CD4-positive, alpha-beta memory T cell (primary cell): ENCODE results near the gene DUSP9. TPM values are rescaled to one million over a fixed set of nuclear protein-coding genes. Genes with fewer than 3 reads are reported as not detected.

Experiments
- CTCF ChIA-PET: fragments of 350-600 bp; sonication (Branson Sonifier 250); formaldehyde crosslinking; loops from one replicate; lab custom pipeline; 2021; ENCODE audit warnings: inconsistent platforms; ENCODE audit not compliant: partially characterized antibody; lab: Charles Lee
- POLR2A ChIA-PET: fragments of 350-600 bp; sonication (Branson Sonifier 250); formaldehyde crosslinking; loops from one replicate; lab custom pipeline; 2021; ENCODE audit not compliant: partially characterized antibody; lab: Charles Lee
- DNase-seq, 5 donors: peaks; one replicate each; pipeline versions ENCODE4 v3.0.0 to v3.0.0-alpha.2; 2020 to 2022; ENCODE audit warnings: mixed read lengths in 1 of 5
- H3K27ac ChIP-seq: one replicate; pipeline ENCODE4 v1.7.0; 2013; ENCODE audit warnings: low read depth, low read length
- H3K27me3 ChIP-seq: 2 replicates; pipeline ENCODE4 v1.7.0; 2013; ENCODE audit warnings: mild to moderate bottlenecking, low read length, moderate library complexity; ENCODE audit not compliant: insufficient read depth
- H3K36me3 ChIP-seq: 2 replicates; pipeline ENCODE4 v1.7.0; 2013; ENCODE audit warnings: mild to moderate bottlenecking, low read length, moderate library complexity; ENCODE audit not compliant: insufficient read depth
- H3K4me1 ChIP-seq: 2 replicates; pipeline ENCODE4 v1.7.0; 2013; ENCODE audit warnings: mild to moderate bottlenecking, low read length, moderate library complexity; ENCODE audit not compliant: insufficient read depth
- H3K4me3 ChIP-seq, 2 donors: one replicate each; pipeline ENCODE4 v1.7.0; 2013; ENCODE audit warnings: low read length in 2 of 2, mild to moderate bottlenecking in 1 of 2
- H3K9me3 ChIP-seq, 2 donors: one replicate each; pipeline ENCODE4 v1.7.0; 2013; ENCODE audit warnings: low read length in 2 of 2, control low read depth in 1 of 2; ENCODE audit not compliant: control insufficient read depth in 1 of 2
- H3K27ac Mint-ChIP-seq, 7 donors: one replicate each; pipeline ENCODE4 v1.8.0; 2020 to 2021; ENCODE audit warnings: mixed read lengths in 7 of 7, mild to moderate bottlenecking in 6 of 7, inconsistent platforms in 3 of 7, moderate library complexity in 3 of 7
- H3K27me3 Mint-ChIP-seq, 2 donors: one replicate each; pipeline ENCODE4 v1.8.0; 2020 to 2021; ENCODE audit warnings: mixed read lengths in 2 of 2
- H3K36me3 Mint-ChIP-seq, 2 donors: one replicate each; pipeline ENCODE4 v1.8.0; 2020 to 2021; ENCODE audit warnings: mixed read lengths in 2 of 2, inconsistent platforms in 1 of 2, mild to moderate bottlenecking in 1 of 2
- H3K4me1 Mint-ChIP-seq, 4 donors: one replicate each; pipeline ENCODE4 v1.8.0; 2020 to 2021; ENCODE audit warnings: mixed read lengths in 4 of 4, mild to moderate bottlenecking in 1 of 4
- H3K4me3 Mint-ChIP-seq, 8 donors: one replicate each; pipeline ENCODE4 v1.8.0; 2020 to 2021; ENCODE audit warnings: mixed read lengths in 8 of 8, mild to moderate bottlenecking in 7 of 8, moderate library complexity in 6 of 8, inconsistent platforms in 3 of 8
- H3K9me3 Mint-ChIP-seq, 8 donors: one replicate each; pipeline ENCODE4 v1.8.0; 2020 to 2021; ENCODE audit warnings: mixed read lengths in 8 of 8, mild to moderate bottlenecking in 5 of 8, inconsistent platforms in 3 of 8, moderate library complexity in 1 of 8
- intact Hi-C: fragments of 100-400 bp; cut with micrococcal nuclease; formaldehyde crosslinking; loops from one replicate; pipeline ENCODE4 v1.15.1; 2023
- polyA plus RNA-seq, 2 donors: library from polyadenylated mRNA; unstranded; fragments of 300-500 nt; fragmentation: Illumina TruSeq; gene quantifications; one replicate each; pipeline ENCODE4 v1.2.3, GENCODE V29; 2021
- total RNA-seq, 2 experiments: library from RNA; stranded (reverse); gene quantifications; one replicate each; pipeline ENCODE4 v1.2.3, GENCODE V29; 2021

The DUSP9 gene
- total and polyA plus RNA-seq, 4 experiments from 2014 or later: not detected

DNA sequence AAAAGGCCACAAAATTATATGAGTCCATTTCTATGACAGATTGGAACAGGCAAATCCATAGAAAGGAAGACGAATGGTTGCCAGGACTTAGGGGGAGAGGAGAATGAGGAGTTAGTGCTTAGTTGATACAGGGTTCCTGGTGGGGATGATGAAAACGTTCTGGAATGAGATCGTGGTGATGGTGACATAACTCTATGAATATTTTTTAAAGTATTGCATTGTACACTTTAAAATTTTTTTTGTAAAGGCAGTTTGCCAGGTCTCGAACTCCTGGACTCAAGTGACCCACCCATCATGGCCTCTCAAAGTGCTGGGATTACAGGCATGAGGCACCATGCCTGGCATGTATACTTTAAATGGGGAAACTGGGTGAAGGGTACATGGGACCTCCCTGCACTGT lies 38.2 kb upstream of the DUSP9 start:
- Mint-ChIP-seq H3K4me3 (peak overlapping the region in 1 of 8 donors; percentile 43), H3K9me3 (peaks cover 0 to 3% (median 0%) of the 10 kb centered on the region in 8 donors), H3K4me1 (peaks cover 3 to 23% (median 7%) of the 10 kb centered on the region in 4 donors), H3K27ac (no peak overlapping the region), H3K36me3 (peaks cover 0 to 2% of the 10 kb centered on the region in 2 donors), H3K27me3 (no peaks in the 10 kb centered on the region)
- intact Hi-C loops: no loop called here
- Histone ChIP-seq H3K36me3 (no peaks in the 10 kb centered on the region), H3K27me3 (no peaks in the 10 kb centered on the region), H3K9me3 (no peaks in the 10 kb centered on the region), H3K27ac (no peak overlapping the region), H3K4me1 (peaks cover 13% of the 10 kb centered on the region), H3K4me3 (no peak overlapping the region)
- CTCF ChIA-PET: interaction anchor here (0.6 to 4.4 kb wide), 14 partner anchors 9 to 1166 kb away, joined by 3 to 42 read pairs (median 4); partner anchors contain the start of genes CCNQ and DUSP9
- DNase-seq: no peak
- POLR2A ChIA-PET: interaction anchor here (1.5 to 2.4 kb wide), 3 partner anchors 9 to 41 kb away, joined by 3 to 25 read pairs (median 5); partner anchors contain the start of gene CCNQ

DNA sequence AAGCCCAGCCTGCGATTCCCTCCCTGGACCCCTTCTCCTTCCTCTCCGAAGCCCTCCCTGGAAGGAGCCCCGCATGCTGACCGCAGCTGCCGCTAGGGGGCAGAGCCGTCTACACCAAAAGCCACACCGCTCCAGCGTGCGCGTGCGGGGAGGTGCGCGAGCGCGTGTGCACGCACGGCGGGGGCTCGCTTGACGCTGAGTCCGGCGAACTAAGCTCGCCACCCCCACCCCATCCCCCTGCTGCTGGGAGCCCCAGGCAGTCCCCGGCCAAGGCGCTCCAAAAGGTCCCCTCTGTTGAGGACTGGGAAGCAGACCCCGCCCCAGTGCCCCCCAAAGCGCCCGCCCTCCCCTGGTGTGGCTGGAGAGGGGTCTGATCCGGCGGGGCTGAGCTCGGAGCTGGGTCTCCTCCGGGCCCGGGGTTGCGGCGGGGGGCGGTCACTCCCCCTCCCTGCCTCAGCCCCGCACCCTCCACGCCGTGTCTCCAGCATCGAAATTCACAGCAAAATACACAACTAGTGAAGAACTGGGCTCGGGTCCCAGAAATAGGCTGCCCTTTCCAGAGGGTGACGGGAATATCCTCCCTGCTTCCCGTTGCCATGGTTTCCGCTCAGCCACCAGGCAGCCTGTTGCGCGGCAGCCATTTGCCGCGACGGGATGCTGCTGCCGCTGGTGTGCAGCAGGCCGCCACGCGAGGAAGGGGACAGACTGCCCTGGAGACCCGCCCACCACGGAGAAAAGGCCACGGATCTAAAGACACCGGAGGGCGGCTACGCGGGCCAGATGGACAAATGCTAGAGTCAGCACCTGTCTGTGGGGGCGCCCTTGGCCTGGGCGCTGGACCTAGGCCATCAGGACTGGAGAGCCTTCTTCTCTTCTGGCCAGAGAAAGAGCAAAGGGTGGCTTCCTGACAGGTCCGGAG lies 36.8 kb upstream of the DUSP9 start:
- peaks cover 0 to 2% of the 10 kb centered on the region in 2 donors for H3K36me3 Mint-ChIP-seq
- intact Hi-C loops: loop anchor here (1.0 to 10.0 kb wide), 5 partner anchors 11 to 115 kb away; partner anchors contain the start of genes ABCD1, BCAP31 and CCNQ
- Histone ChIP-seq H3K27ac (no peak overlapping the region), H3K36me3 (no peaks in the 10 kb centered on the region), H3K27me3 (no peaks in the 10 kb centered on the region), H3K4me3 (peak overlapping the region in 1 of 2 donors; percentile 38), H3K4me1 (peaks cover 17% of the 10 kb centered on the region), H3K9me3 (no peaks in the 10 kb centered on the region)
- no peaks in the 10 kb centered on the region for H3K27me3 Mint-ChIP-seq
- ChIA-PET POLR2A (interaction anchor here (0.6 to 2.4 kb wide), 8 partner anchors 8 to 1156 kb away, joined by 3 to 25 read pairs (median 3); partner anchors contain the start of gene CCNQ), CTCF (interaction anchor here (0.8 to 4.4 kb wide), 18 partner anchors 11 to 649 kb away, joined by 3 to 42 read pairs (median 4); partner anchors contain the start of genes CCNQ and DUSP9)
- peaks cover 6 to 24% (median 13%) of the 10 kb centered on the region in 4 donors for H3K4me1 Mint-ChIP-seq
- peak; percentile 72 to 74 (median 73) for DNase-seq
- peak overlapping the region; percentile 81 to 90 (median 83) for H3K4me3 Mint-ChIP-seq
- peak overlapping the region; percentile 46 to 91 (median 79) for H3K27ac Mint-ChIP-seq
- H3K9me3 Mint-ChIP-seq: peaks cover 0 to 6% (median 0%) of the 10 kb centered on the region in 8 donors

DNA sequence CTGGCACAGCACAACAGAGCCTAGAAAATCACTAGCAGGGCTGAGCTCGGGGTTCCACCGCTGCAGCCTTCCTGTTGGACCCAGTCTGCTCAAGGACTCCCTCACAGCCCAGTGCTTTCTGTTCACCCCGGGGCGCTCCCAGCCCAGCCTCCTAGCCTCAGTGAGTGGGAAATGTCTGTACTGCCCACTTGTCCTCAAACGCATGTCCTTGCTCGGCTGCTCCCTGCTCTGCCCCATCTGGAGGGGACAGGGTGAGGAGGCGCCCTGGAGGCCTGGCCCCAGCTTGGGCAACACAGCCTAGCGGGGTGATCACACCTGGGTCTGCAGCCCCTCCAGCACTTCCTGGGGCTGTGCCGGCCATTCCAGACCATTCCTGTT lies 36.2 kb upstream of the DUSP9 start:
- H3K4me3 ChIP-seq: peak overlapping the region in 1 of 2 donors; percentile 38
- H3K9me3 ChIP-seq: no peaks in the 10 kb centered on the region
- H3K27me3 Mint-ChIP-seq: no peaks in the 10 kb centered on the region
- no peak for DNase-seq
- CTCF ChIA-PET: interaction anchor here (1.3 to 4.4 kb wide), 4 partner anchors 11 to 57 kb away, joined by 3 to 42 read pairs (median 32); partner anchors contain the start of gene CCNQ
- H3K36me3 ChIP-seq: no peaks in the 10 kb centered on the region
- peaks cover 0 to 2% of the 10 kb centered on the region in 2 donors for H3K36me3 Mint-ChIP-seq
- peaks cover 0 to 6% (median 0%) of the 10 kb centered on the region in 8 donors for H3K9me3 Mint-ChIP-seq
- POLR2A ChIA-PET: interaction anchor here (0.6 to 2.4 kb wide), 4 partner anchors 11 to 669 kb away, joined by 3 to 25 read pairs (median 3); partner anchors contain the start of gene CCNQ
- H3K4me1 ChIP-seq: peaks cover 22% of the 10 kb centered on the region
- peak overlapping the region; percentile 81 to 90 (median 83) for H3K4me3 Mint-ChIP-seq
- no peaks in the 10 kb centered on the region for H3K27me3 ChIP-seq
- intact Hi-C loops: loop anchor here (1.0 to 10.0 kb wide), 5 partner anchors 12 to 114 kb away; partner anchors contain the start of genes ABCD1, BCAP31 and CCNQ
- H3K27ac Mint-ChIP-seq: peak overlapping the region in 5 of 7 donors; percentile 13 to 91 (median 70)
- H3K4me1 Mint-ChIP-seq: peaks cover 10 to 29% (median 17%) of the 10 kb centered on the region in 4 donors
- no peak overlapping the region for H3K27ac ChIP-seq

DNA sequence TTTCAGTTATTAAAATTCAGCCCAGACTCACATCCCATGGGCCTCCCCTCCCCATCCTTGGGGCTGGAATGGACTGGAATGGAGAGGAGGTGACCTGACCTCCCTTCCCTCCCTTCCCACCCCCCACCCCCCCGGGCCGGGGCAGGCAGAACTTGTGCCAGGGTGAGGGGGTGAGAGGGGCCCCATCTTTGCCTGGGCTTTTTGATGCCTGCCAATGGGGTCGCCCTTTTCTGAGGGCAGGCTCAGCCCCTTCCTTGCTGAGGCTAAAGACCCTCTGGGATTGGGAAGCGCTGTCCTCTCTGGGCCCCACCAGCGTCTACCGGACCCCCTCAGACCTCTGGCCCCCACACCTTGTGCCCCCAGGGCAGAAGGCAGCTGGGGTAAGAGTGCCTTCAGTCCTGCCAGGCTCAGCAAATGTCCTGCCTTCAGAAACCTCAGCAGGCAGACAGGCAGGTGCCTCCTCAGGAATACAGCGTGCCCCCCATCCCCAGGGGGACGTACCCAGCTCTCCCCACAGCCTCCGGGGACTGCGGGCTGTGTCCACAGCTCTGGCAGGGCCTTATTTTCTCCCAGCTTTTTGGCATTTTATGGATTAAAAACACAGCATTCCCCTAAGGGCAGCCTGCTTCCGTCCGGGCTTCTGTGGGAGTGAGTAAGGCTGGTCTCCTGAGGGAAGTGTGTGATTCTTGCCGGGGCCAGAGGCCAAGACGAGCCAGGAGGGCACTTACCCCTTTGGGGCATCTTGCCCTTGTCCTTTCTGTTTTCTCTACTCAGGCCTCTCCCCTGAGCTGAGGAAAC lies 35.5 kb upstream of the DUSP9 start:
- H3K36me3 ChIP-seq: no peaks in the 10 kb centered on the region
- H3K4me3 Mint-ChIP-seq: peak overlapping the region in 1 of 8 donors; percentile 3
- H3K27ac Mint-ChIP-seq: peak overlapping the region in 2 of 7 donors; percentile 10 to 76
- peaks cover 10 to 32% (median 17%) of the 10 kb centered on the region in 4 donors for H3K4me1 Mint-ChIP-seq
- CTCF ChIA-PET: interaction anchor here (1.3 to 4.4 kb wide), 5 partner anchors 12 to 57 kb away, joined by 3 to 42 read pairs (median 31); partner anchors contain the start of gene CCNQ
- peaks cover 0 to 2% of the 10 kb centered on the region in 2 donors for H3K36me3 Mint-ChIP-seq
- no peak for DNase-seq
- no peak overlapping the region for H3K27ac ChIP-seq
- H3K9me3 ChIP-seq: no peaks in the 10 kb centered on the region
- peaks cover 0 to 6% (median 0%) of the 10 kb centered on the region in 8 donors for H3K9me3 Mint-ChIP-seq
- no peaks in the 10 kb centered on the region for H3K27me3 Mint-ChIP-seq
- peaks cover 22% of the 10 kb centered on the region for H3K4me1 ChIP-seq
- POLR2A ChIA-PET: interaction anchor here (0.6 to 2.4 kb wide), 3 partner anchors 12 to 53 kb away, joined by 3 to 25 read pairs (median 3); partner anchors contain the start of gene CCNQ
- H3K27me3 ChIP-seq: no peaks in the 10 kb centered on the region
- intact Hi-C loops: loop anchor here (2.0 to 10.0 kb wide), 2 partner anchors 57 to 113 kb away; partner anchors contain the start of genes ABCD1 and BCAP31
- H3K4me3 ChIP-seq: no peak overlapping the region

DNA sequence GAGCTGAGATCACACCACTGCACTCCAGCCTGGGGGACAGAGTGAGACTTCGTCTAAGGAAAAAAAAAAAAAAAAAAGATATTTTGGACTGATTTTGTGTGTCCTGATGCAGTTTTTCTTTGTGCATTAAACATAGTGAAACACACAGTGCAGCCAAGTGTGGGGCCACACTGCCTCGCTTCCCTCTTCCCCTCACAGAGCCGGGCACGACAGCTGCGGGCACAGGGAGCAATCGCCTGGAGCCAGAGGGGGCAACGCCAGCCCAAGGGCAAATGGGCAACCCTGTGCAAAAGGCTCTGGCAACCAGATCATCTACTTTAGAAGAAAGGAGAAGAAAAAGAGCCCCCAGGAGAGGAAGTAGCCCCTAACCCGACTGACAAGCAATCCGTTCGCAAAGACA lies 34.6 kb upstream of the DUSP9 start:
- peaks cover 0 to 6% (median 0%) of the 10 kb centered on the region in 8 donors for H3K9me3 Mint-ChIP-seq
- no peaks in the 10 kb centered on the region for H3K36me3 ChIP-seq
- no peaks in the 10 kb centered on the region for H3K9me3 ChIP-seq
- no peak for DNase-seq
- H3K4me1 ChIP-seq: peaks cover 22% of the 10 kb centered on the region
- H3K4me3 ChIP-seq: no peak overlapping the region
- intact Hi-C loops: loop anchor here (10.0 kb wide), 1 partner anchor 112 kb away; the partner anchor contains the start of genes ABCD1 and BCAP31
- no peak overlapping the region for H3K4me3 Mint-ChIP-seq
- no peak overlapping the region for H3K27ac ChIP-seq
- peaks cover 10 to 32% (median 17%) of the 10 kb centered on the region in 4 donors for H3K4me1 Mint-ChIP-seq
- no peaks in the 10 kb centered on the region for H3K27me3 ChIP-seq
- peaks cover 0 to 2% of the 10 kb centered on the region in 2 donors for H3K36me3 Mint-ChIP-seq
- H3K27me3 Mint-ChIP-seq: no peaks in the 10 kb centered on the region
- CTCF ChIA-PET: interaction anchor here (1.6 kb wide), 1 partner anchor 56 kb away, joined by 3 read pairs; no protein-coding TSS in a partner anchor
- POLR2A ChIA-PET: no interaction called here
- H3K27ac Mint-ChIP-seq: no peak overlapping the region

DNA sequence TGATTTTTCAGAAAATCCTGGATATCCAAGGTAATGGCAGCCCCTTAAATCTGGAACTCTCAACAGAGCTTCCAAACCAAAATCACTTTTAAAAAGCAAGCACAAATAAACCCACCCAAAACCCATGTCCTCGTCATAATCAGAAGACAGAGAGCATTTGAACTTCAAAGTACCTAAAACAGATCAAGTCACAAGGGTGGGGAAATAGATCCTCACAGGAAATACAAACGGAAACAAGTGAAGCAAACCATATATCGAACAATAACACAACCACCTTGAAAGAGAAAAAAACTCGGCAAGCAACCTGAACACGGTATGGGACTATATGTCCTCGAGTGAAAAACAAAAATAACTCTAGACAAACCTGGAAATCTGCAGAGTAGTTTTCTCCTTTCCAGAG lies 32.2 kb upstream of the DUSP9 start:
- CTCF ChIA-PET: interaction anchor here (1.1 kb wide), 1 partner anchor 10 kb away, joined by 3 read pairs; no protein-coding TSS in a partner anchor
- Histone ChIP-seq H3K27me3 (no peaks in the 10 kb centered on the region), H3K27ac (no peak overlapping the region), H3K36me3 (no peaks in the 10 kb centered on the region), H3K9me3 (no peaks in the 10 kb centered on the region), H3K4me3 (no peak overlapping the region), H3K4me1 (peaks cover 19% of the 10 kb centered on the region)
- H3K4me3 Mint-ChIP-seq: peak overlapping the region; percentile 11 to 64 (median 27)
- H3K27me3 Mint-ChIP-seq: no peaks in the 10 kb centered on the region
- peak overlapping the region; percentile 29 to 90 (median 65) for H3K27ac Mint-ChIP-seq
- H3K4me1 Mint-ChIP-seq: peaks cover 10 to 28% (median 16%) of the 10 kb centered on the region in 4 donors
- peaks cover 0 to 2% of the 10 kb centered on the region in 2 donors for H3K36me3 Mint-ChIP-seq
- DNase-seq: peak in 4 of 5 donors; percentile 12 to 25 (median 15)
- intact Hi-C loops: loop anchor here (10.0 kb wide), 1 partner anchor 110 kb away; the partner anchor contains the start of genes ABCD1 and BCAP31
- POLR2A ChIA-PET: interaction anchor here (1.0 kb wide), 2 partner anchors 14 to 29 kb away, joined by 3 read pairs; no protein-coding TSS in a partner anchor
- peaks cover 0 to 6% (median 0%) of the 10 kb centered on the region in 8 donors for H3K9me3 Mint-ChIP-seq
